HEK293 (cell line): ENCODE measurements around the gene RWDD1.
A peak's percentile ranks its signal among the peaks of the same experiment; 100 is the strongest.

ENCODE experiments used
- CTCF ChIA-PET: fragments of 350-600 bp; formaldehyde crosslinking; extraction: SDS; loops from one replicate; lab custom pipeline; 2021; ENCODE audit warnings: antibody characterized with exemption; lab: Yijun Ruan, JAX
- POLR2A ChIA-PET: fragments of 300-600 bp; formaldehyde crosslinking; extraction: SDS; loops from one replicate; lab custom pipeline; 2020; ENCODE audit warnings: antibody characterized with exemption, inconsistent platforms; lab: Yijun Ruan, JAX
- H3K27ac ChIP-seq: fragments of 200-500 bp; sonication (Bioruptor generic); 2 replicates; pipeline ENCODE4 v1.5.1; 2014; ENCODE audit warnings: low read depth, low read length, control low read depth, inconsistent platforms; ENCODE audit errors: extremely low read depth
- H3K36me3 ChIP-seq, 2 experiments: fragments of 200-500 bp in 1 of 2; sonication (Bioruptor generic) in 1 of 2; 1 replicate in 1 of 2; 2 replicates in 1 of 2; pipeline ENCODE4 v1.5.1; 2014 to 2017; ENCODE audit warnings: inconsistent platforms in 2 of 2, low read length in 2 of 2; ENCODE audit not compliant: control insufficient read depth in 2 of 2, insufficient read depth in 1 of 2
- H3K4me1 ChIP-seq: fragments of 200-500 bp; sonication (Bioruptor generic); 2 replicates; pipeline ENCODE4 v1.5.1; 2014; ENCODE audit warnings: mild to moderate bottlenecking, low read length, inconsistent platforms; ENCODE audit not compliant: control insufficient read depth, insufficient read depth
- H3K4me3 ChIP-seq: 2 replicates; pipeline ENCODE4 v1.5.1; 2011; ENCODE audit warnings: low read depth, mild to moderate bottlenecking, control low read depth, low read length, moderate library complexity
- H3K9me3 ChIP-seq: fragments of 200-500 bp; sonication (Bioruptor generic); 2 replicates; pipeline ENCODE4 v1.5.1; 2014; ENCODE audit warnings: low read depth, low read length, inconsistent platforms; ENCODE audit not compliant: control insufficient read depth, insufficient read depth
- BCL11B ChIP-seq: fragments of 450-650 bp; formaldehyde crosslinking; IDR thresholded peaks from 2 replicates; pipeline ENCODE4 v1.5.1; 2016; ENCODE audit warnings: low read depth, missing biosample characterization, missing genetic modification characterization
- GFI1B ChIP-seq: fragments of 450-650 bp; formaldehyde crosslinking; IDR thresholded peaks from 2 replicates; pipeline ENCODE4 v1.5.1; 2016; ENCODE audit warnings: missing biosample characterization, missing genetic modification characterization
- HOXC10 ChIP-seq: sonication (generic); formaldehyde crosslinking; IDR thresholded peaks from 2 replicates; pipeline ENCODE4 v1.8.1; 2023; ENCODE audit warnings: mild to moderate bottlenecking, missing genetic modification reagents
- TCF7L2 ChIP-seq: IDR thresholded peaks from 2 replicates; pipeline ENCODE4 v1.6.1; 2011; ENCODE audit warnings: low read depth, mild to moderate bottlenecking, inconsistent platforms, low read length, moderate library complexity, borderline replicate concordance
- ZBTB1 ChIP-seq: fragments of 450-650 bp; formaldehyde crosslinking; IDR thresholded peaks from 2 replicates; pipeline ENCODE4 v1.5.1; 2016; ENCODE audit warnings: missing biosample characterization, missing genetic modification characterization
- ZBTB10 ChIP-seq: fragments of 450-650 bp; formaldehyde crosslinking; IDR thresholded peaks from 2 replicates; pipeline ENCODE4 v1.5.1; 2016; ENCODE audit warnings: missing biosample characterization, missing genetic modification characterization
- ZEB2 ChIP-seq: fragments of 450-650 bp; formaldehyde crosslinking; IDR thresholded peaks from 2 replicates; pipeline ENCODE4 v1.5.1; 2016; ENCODE audit warnings: missing biosample characterization, missing genetic modification characterization
- ZFP37 ChIP-seq: fragments of 450-650 bp; formaldehyde crosslinking; IDR thresholded peaks from 2 replicates; pipeline ENCODE4 v1.5.1; 2016; ENCODE audit warnings: missing biosample characterization, missing genetic modification characterization
- ZNF174 ChIP-seq: fragments of 450-650 bp; formaldehyde crosslinking; IDR thresholded peaks from 2 replicates; pipeline ENCODE4 v1.5.0; 2017; ENCODE audit warnings: missing biosample characterization, mild to moderate bottlenecking, missing genetic modification characterization
- ZNF561 ChIP-seq: fragments of 450-650 bp; IDR thresholded peaks from 2 replicates; pipeline ENCODE4 v1.5.1; 2018; ENCODE audit warnings: missing biosample characterization, missing genetic modification characterization, borderline replicate concordance
- ZNF624 ChIP-seq: fragments of 450-650 bp; formaldehyde crosslinking; IDR thresholded peaks from 2 replicates; pipeline ENCODE4 v1.5.1; 2017; ENCODE audit warnings: missing biosample characterization, missing genetic modification characterization
- ZNF747 ChIP-seq: fragments of 450-650 bp; formaldehyde crosslinking; IDR thresholded peaks from 2 replicates; pipeline ENCODE4 v1.5.1; 2016; ENCODE audit warnings: missing biosample characterization, missing genetic modification characterization
- ZSCAN5A ChIP-seq: fragments of 450-650 bp; formaldehyde crosslinking; IDR thresholded peaks from 2 replicates; pipeline ENCODE4 v1.5.1; 2016; ENCODE audit warnings: missing biosample characterization, missing genetic modification characterization
- TF ChIP-seq, protein P1 (sequence below): fragments of 450-650 bp; formaldehyde crosslinking; IDR thresholded peaks from 2 replicates; pipeline ENCODE4 v1.5.1; 2017; ENCODE audit warnings: missing biosample characterization, missing genetic modification characterization
- TF ChIP-seq, protein P2 (sequence below): fragments of 450-650 bp; formaldehyde crosslinking; IDR thresholded peaks from 2 replicates; pipeline ENCODE4 v1.5.1; 2016; ENCODE audit warnings: missing biosample characterization, missing genetic modification characterization
- TF ChIP-seq, protein P3 (sequence below): fragments of 450-650 bp; formaldehyde crosslinking; IDR thresholded peaks from 2 replicates; pipeline ENCODE4 v1.5.1; 2016; ENCODE audit warnings: missing biosample characterization, missing genetic modification characterization
- TF ChIP-seq, protein P4 (sequence below): fragments of 450-650 bp; formaldehyde crosslinking; IDR thresholded peaks from 2 replicates; pipeline ENCODE4 v1.5.1; 2017; ENCODE audit warnings: missing biosample characterization, missing genetic modification characterization

Gene RWDD1

DNA sequence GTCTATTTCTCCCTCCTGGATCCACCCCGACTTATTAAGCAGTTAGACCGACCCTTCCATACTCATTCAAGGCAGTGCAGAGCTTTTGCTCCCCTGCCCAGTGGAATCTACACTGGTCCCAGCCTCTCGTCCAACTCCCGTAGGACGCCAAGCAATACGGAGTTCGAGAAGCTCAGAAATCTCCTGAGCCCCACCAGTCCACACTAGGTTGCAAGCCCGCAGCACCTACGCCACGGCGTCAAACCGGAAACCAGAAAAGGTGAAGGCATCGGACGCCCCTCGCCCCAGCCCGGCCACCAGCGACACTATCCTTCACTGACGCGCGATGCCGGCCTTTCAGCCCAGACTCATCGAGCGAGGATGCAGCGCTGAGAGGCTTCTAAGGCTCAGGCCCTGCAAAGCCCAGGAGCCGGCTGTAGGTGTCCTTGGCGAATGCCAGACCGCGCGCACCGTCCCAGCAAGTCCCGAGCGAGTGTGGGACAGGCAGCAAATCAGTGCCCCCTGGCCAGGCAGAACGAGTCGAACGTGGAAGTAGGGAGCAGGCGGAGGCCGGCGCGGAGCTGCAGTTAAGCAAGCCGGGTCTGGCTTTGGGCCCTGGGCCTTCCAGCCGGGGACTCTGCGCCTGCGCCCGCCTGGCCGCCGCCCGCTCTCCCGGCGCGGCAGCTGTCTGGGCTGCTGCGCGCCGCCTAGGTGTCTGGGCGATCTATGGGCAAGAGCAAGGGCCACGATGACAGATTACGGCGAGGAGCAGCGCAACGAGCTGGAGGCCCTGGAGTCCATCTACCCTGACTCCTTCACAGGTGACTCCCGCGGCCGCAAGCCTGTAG is at the start of gene RWDD1 (continued):
- TF ChIP-seq, protein P1, sequence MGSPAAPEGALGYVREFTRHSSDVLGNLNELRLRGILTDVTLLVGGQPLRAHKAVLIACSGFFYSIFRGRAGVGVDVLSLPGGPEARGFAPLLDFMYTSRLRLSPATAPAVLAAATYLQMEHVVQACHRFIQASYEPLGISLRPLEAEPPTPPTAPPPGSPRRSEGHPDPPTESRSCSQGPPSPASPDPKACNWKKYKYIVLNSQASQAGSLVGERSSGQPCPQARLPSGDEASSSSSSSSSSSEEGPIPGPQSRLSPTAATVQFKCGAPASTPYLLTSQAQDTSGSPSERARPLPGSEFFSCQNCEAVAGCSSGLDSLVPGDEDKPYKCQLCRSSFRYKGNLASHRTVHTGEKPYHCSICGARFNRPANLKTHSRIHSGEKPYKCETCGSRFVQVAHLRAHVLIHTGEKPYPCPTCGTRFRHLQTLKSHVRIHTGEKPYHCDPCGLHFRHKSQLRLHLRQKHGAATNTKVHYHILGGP (tag by site-specific recombination) = no peak
- TF ChIP-seq, protein P2, sequence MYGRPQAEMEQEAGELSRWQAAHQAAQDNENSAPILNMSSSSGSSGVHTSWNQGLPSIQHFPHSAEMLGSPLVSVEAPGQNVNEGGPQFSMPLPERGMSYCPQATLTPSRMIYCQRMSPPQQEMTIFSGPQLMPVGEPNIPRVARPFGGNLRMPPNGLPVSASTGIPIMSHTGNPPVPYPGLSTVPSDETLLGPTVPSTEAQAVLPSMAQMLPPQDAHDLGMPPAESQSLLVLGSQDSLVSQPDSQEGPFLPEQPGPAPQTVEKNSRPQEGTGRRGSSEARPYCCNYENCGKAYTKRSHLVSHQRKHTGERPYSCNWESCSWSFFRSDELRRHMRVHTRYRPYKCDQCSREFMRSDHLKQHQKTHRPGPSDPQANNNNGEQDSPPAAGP (tag by site-specific recombination) = peak; percentile 87
- TF ChIP-seq HOXC10 (CRISPR knock-in tag) (peak; percentile 60; the same call in 1 of the 2 replicates), ZNF174 (tag by site-specific recombination) (no peak), ZFP37 (tag by site-specific recombination) (no peak; the same call in 1 of the 2 replicates)
- TF ChIP-seq, protein P3, sequence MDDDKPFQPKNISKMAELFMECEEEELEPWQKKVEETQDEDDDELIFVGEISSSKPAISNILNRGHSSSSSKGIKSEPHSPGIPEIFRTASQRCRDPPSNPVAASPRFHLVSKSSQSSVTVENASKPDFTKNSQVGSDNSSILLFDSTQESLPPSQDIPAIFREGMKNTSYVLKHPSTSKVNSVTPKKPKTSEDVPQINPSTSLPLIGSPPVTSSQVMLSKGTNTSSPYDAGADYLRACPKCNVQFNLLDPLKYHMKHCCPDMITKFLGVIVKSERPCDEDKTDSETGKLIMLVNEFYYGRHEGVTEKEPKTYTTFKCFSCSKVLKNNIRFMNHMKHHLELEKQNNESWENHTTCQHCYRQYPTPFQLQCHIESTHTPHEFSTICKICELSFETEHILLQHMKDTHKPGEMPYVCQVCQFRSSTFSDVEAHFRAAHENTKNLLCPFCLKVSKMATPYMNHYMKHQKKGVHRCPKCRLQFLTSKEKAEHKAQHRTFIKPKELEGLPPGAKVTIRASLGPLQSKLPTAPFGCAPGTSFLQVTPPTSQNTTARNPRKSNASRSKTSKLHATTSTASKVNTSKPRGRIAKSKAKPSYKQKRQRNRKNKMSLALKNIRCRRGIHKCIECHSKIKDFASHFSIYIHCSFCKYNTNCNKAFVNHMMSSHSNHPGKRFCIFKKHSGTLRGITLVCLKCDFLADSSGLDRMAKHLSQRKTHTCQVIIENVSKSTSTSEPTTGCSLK = no peak

DNA sequence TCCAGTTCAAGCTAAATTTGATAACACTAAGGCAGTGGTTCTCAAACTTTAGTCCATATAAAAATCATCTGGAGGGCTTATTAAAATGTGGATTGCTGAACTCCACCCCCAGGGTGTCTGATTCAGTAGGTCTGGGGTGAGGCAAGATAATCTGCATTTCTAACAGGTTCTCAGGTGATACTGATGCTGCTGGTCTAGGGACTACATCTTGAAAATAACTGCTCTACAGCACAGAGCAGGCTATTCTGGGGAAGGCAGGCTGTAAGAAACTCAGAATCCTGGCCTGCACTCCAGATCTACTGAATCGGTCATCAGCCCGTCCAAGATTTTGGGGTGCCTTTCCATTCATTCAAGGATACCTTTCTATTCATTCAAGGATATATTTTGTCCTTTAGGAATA is 48.4 kb upstream of the RWDD1 start:
- H3K4me1 ChIP-seq = peaks cover 14% of the 10 kb centered on the region
- ChIA-PET CTCF (interaction anchor here (1.5 to 3.9 kb wide), 5 partner anchors 10 to 254 kb away, joined by 5 to 22 read pairs (median 6); partner anchors contain the start of gene CALHM5), POLR2A (interaction anchor here (0.6 kb wide), 1 partner anchor 565 kb away, joined by 10 read pairs; no protein-coding TSS in a partner anchor)
- no peak overlapping the region for H3K4me3 ChIP-seq
- H3K9me3 ChIP-seq = no peaks in the 10 kb centered on the region
- H3K36me3 ChIP-seq = no peaks in the 10 kb centered on the region
- no peak overlapping the region for H3K27ac ChIP-seq
- TF ChIP-seq TCF7L2 (no peak), ZNF561 (tag by site-specific recombination) (no peak), BCL11B (tag by site-specific recombination) (no peak), ZNF747 (no peak)
- TF ChIP-seq, protein P1 (tag by site-specific recombination) = no peak

DNA sequence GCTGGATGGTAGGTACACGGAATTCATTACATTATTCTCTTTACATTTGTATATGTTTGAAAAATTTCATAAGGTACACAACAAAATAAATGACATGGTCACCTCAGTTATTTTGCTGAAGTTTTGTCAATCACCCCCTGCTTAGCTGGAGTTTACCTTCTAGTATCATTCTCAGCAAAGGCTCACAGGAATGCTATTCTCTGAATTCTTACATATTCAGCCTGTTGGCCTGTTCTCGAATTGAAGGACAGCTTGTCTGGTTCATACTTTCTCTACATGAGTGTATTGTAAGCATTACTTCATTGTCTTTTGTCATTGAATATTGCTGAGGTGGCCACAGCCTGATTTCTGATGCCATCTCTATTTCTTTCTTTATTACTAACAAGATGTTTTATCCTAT is 47.1 kb upstream of the RWDD1 start:
- H3K27ac ChIP-seq = no peak overlapping the region
- H3K9me3 ChIP-seq = no peaks in the 10 kb centered on the region
- CTCF ChIA-PET = interaction anchor here (0.6 to 3.9 kb wide), 6 partner anchors 9 to 236 kb away, joined by 3 to 22 read pairs (median 6); partner anchors contain the start of gene CALHM5
- POLR2A ChIA-PET = no interaction called here
- H3K4me1 ChIP-seq = peaks cover 26% of the 10 kb centered on the region
- H3K36me3 ChIP-seq = no peaks in the 10 kb centered on the region
- H3K4me3 ChIP-seq = no peak overlapping the region
- no peak for TF ChIP-seq ZEB2 (tag by site-specific recombination)
- TF ChIP-seq, protein P4, sequence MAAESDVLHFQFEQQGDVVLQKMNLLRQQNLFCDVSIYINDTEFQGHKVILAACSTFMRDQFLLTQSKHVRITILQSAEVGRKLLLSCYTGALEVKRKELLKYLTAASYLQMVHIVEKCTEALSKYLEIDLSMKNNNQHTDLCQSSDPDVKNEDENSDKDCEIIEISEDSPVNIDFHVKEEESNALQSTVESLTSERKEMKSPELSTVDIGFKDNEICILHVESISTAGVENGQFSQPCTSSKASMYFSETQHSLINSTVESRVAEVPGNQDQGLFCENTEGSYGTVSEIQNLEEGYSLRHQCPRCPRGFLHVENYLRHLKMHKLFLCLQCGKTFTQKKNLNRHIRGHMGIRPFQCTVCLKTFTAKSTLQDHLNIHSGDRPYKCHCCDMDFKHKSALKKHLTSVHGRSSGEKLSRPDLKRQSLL (tag by site-specific recombination) = no peak
- no peak for TF ChIP-seq ZNF624 (tag by site-specific recombination)
- TF ChIP-seq GFI1B (tag by site-specific recombination) = no peak
- no peak for TF ChIP-seq ZSCAN5A (tag by site-specific recombination)
- TF ChIP-seq ZBTB1 (tag by site-specific recombination) = no peak
- no peak for TF ChIP-seq ZBTB10 (tag by site-specific recombination)
